GM19023 (cell line): ENCODE measurements around the gene UVSSA.
"Not testable (repeated sequence)": the region's sequence is repeated elsewhere in the genome, so short reads cannot be mapped to it uniquely, and the experiment has no call there.

Source experiments
- ATAC-seq: cut with Tn5 transposase; IDR thresholded peaks from one replicate; pipeline ENCODE4 v1.9.1; 2021; ENCODE audit warnings: mild to moderate bottlenecking, moderate library complexity; ENCODE audit not compliant: unreplicated experiment

UVSSA gene

DNA sequence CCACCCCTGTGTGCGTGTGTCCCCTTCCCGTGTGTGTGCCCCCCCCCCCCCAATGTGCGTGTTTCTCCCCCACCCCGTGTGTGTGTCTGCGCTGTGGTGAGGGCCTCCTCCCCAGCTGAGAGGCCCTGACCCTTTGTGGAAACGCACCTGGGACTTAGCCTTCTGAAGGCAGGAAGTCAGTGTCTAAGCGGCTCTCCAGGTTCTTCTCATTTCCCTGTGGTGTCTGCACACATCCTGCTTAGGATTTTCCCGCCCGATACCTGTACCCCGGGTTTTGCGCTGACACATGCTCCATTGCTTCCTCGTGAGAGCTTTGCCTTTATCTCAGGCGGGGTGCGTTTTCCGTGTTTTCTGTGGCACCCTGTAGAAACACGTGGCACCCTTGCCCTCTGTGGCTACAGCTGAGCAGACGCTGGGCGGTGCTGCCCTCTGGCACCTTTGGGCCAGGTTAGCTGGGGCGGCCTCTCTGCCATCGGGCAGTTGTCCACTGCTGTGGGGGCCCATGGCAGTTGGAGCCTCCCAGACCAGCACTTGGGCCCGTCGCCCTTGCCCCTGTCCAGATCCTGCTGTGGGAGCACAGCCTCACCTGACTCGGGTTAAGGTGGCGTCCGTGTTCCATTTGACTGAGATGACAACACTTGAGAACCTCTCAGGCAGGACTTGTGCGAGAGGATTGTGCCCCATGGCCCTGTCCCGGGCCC lies 31.0 kb upstream of the UVSSA start:
- no peak for ATAC-seq

DNA sequence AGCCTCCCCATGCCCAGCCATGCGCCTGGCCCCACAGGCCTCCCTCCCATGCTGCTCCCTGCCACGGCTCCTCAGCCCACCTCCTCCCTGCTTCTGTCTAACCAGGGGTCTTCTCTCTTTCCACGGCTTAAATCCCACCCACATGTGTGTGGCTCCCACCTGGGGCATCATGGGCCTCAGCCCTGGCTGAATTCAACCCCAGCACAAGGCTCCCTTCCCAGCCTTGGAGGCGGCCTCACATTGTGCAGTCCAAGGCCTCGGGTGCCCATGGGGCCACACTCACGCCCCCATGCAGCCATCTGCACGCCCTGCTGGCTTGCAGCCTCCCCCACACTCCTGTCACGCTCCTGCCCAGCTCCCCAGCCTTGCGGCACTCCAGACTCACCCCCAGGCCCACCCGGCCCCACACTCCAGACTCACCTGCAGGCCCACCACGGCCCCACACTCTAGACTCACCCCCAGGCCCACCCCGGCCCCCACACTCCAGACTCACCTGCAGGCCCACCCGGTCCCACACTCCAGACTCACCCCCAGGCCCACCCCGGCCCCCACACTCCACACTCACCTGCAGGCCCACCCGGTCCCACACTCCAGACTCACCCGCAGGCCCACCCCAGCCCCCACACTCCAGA lies 30.4 kb upstream of the UVSSA start:
- ATAC-seq: no peak

DNA sequence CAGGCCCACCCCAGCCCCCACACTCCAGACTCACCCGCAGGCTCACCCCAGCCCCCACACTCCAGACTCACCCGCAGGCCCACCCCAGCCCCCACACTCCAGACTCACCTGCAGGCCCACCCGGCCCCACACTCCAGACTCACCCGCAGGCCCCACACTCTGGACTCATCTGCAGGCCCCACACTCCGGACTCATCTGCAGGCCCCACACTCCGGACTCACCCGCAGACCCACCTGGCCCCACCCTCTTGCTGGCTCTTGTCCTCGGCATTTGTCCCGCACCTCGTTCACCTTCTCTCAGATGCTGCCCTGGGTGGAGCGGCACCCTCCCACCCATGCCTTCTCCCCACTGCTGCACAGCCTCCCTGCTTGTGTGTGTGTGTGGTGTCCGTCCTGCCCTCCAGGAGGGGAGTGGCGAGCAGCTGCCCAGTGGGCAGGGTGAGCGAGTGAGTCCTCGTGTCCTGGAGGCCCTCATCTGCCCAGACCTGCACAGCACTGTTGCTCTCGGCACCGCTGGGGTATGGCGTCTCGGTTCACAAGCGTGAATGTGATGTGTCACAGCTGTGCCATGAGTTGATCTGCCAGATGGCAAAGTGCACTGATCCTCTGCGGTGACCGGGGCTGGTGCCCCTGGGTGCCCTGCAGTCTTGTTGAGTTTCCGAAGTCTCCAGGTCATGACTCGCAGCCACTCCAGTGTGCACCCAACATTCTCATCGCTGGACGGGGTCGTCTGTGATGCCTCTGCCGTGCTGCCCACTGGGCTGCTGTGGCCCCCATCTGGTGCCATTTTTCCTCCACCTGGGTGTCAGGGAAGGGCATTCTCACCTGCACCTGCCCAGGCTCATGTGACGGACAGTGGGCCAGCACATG lies 29.6 kb upstream of the UVSSA start:
- ATAC-seq: no peak

DNA sequence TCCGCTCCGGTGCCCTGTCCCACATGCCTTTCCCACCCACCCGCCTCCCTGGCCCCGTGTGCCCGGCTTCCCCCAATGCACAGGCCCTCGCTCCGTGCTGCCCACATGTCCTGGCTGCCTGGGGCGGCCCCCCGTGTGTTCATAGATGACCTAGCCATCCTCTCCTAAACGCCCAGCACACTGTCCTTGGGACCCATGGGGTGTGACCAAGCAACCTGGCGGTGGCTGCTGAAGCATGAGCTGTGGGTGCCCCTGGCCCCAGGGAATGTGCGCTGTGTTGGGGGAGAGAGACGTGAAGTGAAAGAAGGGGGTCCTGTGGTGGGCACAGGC lies 29.0 kb upstream of the UVSSA start:
- no peak for ATAC-seq

DNA sequence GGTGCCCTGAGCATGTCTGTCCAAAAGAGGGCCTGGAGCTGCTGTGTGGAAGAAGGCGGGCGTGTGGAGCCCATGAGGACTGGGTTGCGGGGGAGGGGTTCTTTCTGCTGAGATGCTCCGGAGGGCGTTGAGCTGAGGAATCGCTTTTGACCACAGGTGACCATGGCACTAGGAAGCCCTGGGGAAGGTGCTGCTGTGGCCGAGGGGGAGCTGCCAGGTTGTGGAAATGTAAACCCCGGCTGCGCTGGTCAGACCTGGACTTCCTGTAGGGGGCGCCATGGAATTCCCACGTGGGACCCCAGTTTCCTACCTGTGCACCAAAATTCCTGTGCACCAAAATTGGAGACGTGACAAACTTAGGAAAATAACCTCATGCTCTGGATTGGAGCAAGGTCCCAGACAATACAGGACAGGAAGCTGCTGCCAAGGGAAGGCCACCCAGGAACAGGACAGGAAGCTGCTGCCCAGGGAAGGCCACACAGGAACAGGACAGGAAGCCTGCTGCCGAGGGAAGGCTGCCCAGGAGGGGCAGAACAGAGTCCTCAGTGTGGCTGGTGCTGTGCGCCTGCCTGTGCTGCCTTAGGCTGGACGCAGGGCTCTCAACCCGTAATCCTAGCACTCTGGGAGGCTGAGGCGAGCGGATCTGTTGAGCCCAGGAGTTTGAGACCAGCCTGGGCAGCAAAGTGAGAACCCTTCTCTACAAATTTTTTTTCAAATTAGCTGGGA lies 28.4 kb upstream of the UVSSA start:
- ATAC-seq: no peak

DNA sequence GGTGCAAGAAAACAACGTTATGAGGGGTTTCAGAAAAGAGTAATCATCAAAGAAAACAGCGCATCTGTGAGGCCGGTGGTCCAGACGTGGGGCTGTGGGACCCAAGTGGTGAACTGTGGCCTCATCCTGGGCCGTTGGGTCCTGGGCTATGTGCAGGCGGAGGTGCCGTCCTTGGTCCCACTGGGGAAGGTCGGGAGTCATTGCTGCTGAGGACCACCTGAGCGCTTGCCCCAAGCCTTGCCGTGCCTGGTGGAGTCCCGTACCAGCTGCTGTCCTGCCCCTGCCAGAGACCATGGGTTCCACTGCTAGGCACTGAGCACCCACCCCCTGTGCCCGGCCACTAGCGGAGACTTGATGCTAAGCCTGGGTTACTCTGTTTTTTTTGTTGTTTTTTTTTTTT lies 25.5 kb upstream of the UVSSA start:
- ATAC-seq: no peak

DNA sequence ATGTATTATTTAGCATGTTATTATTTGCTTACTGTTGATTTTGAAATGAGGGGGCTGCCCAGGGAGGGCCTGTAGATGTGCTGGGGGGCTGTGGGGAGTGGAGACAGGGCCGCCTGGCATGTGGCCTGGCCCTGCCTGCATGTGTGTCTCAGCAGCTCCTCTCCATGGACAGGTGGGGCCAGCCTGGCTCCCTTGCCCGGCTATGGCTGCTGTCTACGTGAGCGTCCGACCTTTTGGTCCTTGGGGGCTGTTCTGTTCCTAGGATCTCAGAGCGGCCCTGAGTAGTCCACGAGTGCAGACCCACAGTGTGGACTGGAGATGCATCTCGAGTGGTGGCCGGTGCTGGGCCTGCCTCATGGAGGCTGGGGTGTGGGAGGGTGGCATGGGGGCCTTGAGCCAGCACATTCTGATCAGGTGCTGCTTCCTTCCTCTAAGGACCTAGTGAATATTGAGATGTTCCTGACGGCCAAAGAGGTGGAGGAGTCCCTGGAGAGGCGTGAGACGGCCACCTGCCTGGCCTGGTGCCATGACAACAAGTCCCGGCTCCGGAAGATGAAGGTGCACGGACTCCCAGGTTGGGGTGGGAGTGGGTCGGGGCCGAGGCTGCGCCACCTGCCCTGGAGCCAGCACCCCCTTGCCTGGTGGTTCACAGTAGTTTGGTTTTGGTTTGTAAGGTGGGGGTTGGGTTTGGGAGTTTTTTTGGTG lies 24.9 kb upstream of the UVSSA start:
- ATAC-seq: no peak

DNA sequence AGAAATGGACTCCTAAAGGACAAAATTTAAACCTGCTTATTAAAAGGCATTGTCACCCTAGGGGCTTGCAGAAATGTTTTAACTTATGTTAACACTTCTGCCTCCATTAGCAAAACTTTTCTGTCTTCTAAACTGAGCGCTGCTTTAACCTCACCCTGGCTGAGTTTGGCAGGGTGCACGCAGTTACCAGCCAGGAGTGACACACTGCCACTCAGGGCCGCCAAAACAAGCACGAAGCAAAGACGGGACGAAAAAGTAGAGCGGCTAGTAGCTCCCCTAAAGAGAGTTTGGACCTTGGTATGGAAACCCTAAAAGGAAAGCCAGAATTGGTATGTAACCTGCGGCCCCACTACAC lies 23.8 kb upstream of the UVSSA start:
- no peak for ATAC-seq

DNA sequence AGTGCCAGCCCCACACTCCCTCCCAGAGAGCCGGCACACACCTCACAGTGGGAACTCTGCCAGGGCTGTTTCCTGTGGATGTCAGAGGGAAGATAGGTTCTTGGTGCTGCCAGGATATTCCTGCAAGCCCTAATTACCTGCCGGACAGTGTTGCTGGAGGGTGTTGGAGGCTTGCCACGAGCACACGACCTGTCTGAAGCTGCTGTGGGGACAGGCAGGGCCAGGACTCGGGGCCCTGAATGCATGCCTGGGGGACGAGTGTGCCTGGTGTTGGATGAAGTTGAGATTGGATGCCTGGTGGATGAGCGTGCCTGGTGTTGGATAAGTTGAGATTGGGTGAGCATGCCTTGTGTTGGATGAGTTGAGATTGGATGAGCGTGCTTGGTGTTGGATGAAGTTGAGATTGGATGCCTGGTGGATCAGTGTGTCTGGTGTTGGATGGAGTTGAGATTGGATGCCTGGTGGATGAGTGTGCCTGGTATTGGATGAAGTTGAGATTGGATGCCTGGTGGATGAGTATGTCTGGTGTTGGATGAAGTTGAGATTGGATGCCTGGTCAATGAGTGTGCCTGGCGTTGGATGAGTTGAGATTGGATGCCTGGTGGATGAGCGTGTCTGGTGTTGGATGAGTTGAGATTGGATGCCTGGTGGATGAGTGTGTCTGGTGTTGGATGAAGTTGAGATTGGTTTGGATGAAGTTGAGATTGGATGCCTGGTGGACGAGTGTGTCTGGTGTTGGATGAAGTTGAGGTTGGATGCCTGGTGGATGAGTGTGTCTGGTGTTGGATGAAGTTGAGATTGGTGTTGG lies 23.2 kb upstream of the UVSSA start:
- no peak for ATAC-seq

DNA sequence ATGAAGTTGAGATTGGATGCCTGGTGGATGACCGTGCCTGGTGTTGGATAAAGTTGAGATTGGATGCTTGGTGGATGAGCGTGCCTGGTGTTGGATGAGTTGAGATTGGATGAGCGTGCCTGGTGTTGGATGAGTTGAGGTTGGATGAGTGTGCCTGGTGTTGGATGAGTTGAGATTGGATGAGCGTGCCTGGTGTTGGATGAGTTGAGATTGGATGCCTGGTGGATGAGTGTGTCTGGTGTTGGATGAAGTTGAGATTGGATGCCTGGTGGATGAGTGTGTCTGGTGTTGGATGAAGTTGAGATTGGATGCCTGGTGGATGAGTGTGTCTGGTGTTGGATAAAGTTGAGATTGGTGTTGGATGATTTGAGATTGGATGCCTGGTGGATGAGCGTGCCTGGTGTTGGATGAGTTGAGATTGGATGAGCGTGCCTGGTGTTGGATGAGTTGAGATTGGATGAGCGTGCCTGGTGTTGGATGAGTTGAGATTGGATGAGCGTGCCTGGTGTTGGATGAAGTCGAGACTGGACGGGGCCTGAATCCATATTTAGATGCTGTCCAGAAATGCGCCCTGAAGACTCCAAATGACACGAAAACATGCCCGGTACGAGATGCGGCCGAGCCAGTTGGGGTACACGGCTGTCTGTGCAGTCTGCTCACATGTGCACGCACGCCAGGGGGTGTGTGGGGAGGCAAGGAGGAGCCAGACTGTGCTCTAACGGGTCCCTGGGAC lies 22.4 kb upstream of the UVSSA start:
- not testable (repeated sequence) for ATAC-seq

DNA sequence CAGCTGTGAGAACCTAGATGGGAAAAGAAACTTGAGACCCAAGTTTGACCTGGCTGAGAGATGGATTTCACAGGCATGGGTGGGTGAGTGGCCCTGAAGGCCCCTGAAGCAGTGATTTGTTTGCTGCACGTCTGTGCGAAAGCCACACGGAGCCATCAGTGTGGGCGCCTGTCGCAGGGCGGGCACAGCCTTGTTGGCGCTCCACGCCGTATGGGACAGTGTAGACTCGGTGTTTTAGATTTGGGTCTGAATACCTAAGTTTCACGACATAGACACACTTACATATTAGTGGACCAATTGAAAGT lies 21.9 kb upstream of the UVSSA start:
- ATAC-seq: no peak

DNA sequence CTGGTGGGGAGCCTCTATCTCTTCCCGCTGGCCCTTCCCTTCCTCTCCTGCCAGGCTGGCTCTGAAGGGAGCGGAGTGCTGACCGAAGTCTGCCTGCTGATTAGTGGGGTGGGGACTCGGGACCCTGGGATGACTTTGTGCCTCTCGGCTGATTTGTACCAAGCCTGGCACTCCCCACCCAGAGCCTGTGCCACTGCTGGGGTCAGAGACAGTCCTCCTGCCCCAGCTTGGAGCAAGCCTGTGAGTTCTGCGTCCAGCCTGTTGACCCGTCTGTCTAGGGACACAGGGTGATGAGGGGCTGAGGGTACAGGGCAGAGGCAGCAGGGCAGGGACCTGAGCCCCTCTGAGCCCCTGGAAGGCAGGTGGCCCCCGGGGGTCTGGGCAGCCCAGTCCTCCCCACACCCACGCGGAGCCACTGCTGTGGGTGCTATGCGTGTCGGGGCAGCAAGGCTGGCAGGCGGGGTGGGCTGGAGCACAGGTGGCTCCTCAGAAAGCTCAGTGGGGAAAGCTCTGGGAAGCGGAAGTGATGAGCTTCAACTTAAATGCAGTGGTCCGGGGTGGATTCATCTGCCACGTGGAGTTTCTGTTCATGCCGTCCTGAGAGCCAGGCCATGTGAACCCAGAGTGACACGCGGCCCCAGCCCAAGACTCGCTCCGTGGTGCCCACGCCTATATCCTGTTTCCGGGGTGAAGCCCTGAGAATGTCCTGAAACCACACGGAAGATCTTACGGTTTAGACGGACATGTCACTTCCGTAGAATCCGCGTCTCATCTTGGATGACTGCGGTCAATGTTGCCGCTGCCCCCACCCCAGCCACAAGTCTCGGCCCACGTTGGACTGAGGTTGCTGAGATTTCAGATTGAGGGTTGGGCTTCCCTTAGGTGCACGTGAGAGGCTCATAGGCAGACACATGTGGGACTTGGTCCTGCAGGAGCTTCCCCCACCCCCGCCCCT lies 21.1 kb upstream of the UVSSA start:
- ATAC-seq: no peak

DNA sequence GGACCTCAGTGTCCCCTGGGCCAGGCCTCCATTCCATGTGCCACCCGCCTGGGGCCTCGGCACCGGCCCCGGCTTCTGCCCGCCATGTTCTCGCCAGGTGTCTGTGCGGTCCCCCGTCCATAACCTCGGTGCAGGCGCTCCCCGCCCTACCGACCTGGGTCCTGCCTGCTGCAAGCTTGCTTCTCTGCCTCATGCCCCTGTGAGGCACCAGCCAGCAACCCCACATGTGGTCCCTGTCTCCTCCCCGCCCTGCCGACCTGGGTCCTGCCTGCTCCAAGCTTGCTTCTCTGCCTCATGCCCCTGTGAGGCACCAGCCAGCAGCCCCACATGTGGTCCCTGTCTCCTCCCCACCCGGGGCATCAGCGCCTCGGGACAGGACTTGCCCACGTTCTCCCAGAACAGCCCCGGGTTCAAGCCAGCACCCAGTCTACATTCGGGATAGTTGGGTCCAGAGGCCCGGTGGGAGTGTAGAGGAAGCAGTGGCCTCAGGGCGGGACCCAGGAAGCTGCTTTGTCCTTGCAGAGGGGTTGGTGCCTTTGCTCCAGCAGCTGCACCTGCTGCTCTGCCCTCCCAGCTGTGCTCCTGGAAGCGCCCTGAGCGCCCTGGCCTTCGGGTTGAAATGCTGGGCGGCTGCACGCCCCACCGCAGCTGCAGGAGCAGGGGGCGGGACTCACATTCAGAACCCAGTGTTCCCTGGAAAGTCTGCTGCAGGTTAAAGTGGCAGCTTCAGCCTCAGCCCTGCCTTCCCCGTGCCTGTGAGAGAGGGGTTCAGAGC lies 20.1 kb upstream of the UVSSA start:
- no peak for ATAC-seq

DNA sequence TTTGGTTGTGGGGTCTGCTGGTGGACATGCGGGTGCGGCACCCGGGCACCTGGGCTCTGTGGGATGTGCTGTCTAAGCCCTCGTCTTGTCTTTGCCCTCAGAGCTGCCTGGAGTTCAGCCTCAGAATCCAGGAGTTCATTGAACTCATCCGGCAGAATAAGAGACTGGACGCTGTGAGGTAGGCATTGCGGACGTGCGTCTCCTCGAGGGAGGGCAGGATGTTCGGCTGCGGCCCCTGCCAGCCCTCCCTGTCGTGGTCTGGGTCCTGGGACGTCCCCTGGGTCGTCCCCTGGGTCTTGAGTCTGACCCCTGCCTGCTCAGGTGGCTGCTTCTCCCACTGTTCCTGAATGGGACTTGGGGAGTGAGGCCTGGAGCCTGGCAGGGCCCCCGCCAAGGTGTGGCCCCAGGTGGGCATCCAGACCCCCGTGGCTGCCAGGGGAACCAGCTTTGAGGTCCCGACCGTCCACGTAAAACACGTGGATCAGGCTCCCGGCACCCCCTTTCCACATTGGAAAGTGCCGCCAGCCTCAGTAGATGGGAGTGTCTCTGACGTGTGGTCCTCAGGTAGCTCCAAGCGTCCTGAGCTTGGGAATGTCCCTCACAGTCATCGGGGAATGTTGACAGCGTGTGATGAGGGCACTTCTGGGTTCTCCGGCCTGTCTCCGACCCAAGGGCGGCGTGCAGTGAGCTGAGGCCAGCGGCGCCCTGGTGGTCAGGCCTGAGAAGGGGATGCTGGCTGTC lies 19.3 kb upstream of the UVSSA start:
- ATAC-seq: no peak

DNA sequence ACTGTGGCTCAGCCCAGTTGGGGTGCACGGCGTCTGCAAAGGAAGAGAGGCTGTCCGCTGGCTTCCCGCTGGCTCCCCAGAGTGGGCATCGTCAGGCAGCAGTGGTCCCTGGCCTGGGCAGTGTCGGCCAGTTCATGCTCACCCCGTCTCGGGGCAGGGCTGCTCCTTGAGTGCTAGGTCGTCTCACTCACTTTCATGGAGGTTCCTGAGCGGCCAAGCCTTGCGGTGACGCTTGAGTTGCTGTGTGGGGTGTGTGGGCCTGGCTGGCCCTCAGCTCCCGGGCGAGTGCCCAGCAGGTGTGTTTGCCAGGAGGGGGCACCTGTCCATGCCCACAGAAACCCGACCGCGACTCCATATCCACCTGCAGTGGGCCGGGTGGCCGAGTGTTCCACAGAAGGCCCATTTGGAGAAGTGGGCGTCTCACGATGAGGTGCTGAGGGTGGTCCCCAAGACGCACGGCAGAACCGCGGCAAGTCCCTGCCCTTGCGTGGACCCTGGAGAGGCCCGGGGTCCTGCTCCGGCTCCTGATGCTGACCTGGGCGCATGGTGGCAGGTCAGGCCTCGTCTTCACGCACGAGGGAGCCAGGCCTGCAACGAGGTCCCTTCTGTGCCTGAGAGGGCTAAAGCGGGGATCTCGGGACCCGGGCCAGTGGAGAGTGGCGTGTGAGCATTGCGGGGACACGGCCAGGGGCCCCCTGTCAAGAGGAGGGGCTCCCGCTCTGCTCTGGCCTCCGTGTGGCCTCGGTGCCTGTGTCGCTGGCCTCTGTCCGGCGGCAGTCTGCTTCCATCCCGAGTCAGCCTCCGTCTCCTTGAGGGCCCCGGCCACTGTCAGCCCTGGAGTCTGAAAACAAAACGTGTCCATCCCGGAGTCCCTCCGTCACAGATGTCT lies 18.5 kb upstream of the UVSSA start:
- ATAC-seq: no peak
